Activated CD8-positive, alpha-beta T cell treated with anti-CD3 and anti-CD28 coated beads, Interleukin-2, amount 10 ng/mL, durations not matched to agents 7 days and 5 days (primary cell): Measurements from ENCODE around the gene KCTD16. TPM values are rescaled to one million over a fixed set of nuclear protein-coding genes. Genes with fewer than 3 reads are reported as not detected.

Experiments
- ATAC-seq: fragments of 150-1000 bp; cut with Tn5 transposase; one replicate; pipeline ENCODE4 v1.10.0; 2021; ENCODE audit warnings: moderate library complexity
- CTCF ChIA-PET: fragments of 350-600 bp; sonication (Branson Sonifier 250); formaldehyde crosslinking; loops from one replicate; lab custom pipeline; 2021; ENCODE audit warnings: antibody characterized with exemption; lab: Charles Lee
- POLR2A ChIA-PET: fragments of 350-600 bp; sonication (Branson Sonifier 250); formaldehyde crosslinking; loops from one replicate; lab custom pipeline; 2021; ENCODE audit warnings: antibody characterized with exemption; lab: Charles Lee
- DNase-seq: peaks from one replicate; pipeline ENCODE4 v3.0.0-alpha.2; 2020
- H3K27ac Mint-ChIP-seq: one replicate; pipeline ENCODE4 v1.8.0; 2021; ENCODE audit warnings: mild to moderate bottlenecking, mixed read lengths
- H3K27me3 Mint-ChIP-seq: one replicate; pipeline ENCODE4 v1.8.0; 2021; ENCODE audit warnings: low read depth, mixed read lengths
- H3K36me3 Mint-ChIP-seq: one replicate; pipeline ENCODE4 v1.8.0; 2021; ENCODE audit warnings: low read depth, mixed read lengths
- H3K4me1 Mint-ChIP-seq: one replicate; pipeline ENCODE4 v1.8.0; 2021; ENCODE audit warnings: low read depth, mixed read lengths
- H3K4me3 Mint-ChIP-seq: one replicate; pipeline ENCODE4 v1.8.0; 2021; ENCODE audit warnings: mild to moderate bottlenecking, mixed read lengths
- H3K9me3 Mint-ChIP-seq: one replicate; pipeline ENCODE4 v1.8.0; 2022; ENCODE audit warnings: mixed read lengths; ENCODE audit not compliant: insufficient read depth
- total RNA-seq, 2 experiments: library from RNA; stranded (reverse); gene quantifications; one replicate each; pipeline ENCODE4 v1.2.3, GENCODE V29; 2021

KCTD16 gene
- total RNA-seq, 2 experiments from 2014 or later = 0.08 TPM; not detected in 1

GRCh38 chr5:144531188-144531587 is 360.5 kb downstream of the KCTD16 start:
- no peaks in the 10 kb centered on the region for H3K36me3 Mint-ChIP-seq

More at GRCh38 chr5:144531188-144531587, 360.5 kb downstream of the KCTD16 start:
- POLR2A ChIA-PET = no interaction called here
- H3K4me1 Mint-ChIP-seq = no peaks in the 10 kb centered on the region
- peaks cover 3% of the 10 kb centered on the region for H3K9me3 Mint-ChIP-seq
- CTCF ChIA-PET = no interaction called here
- H3K27ac Mint-ChIP-seq = no peak overlapping the region
- DNase-seq (no peak), ATAC-seq (no peak)
- no peaks in the 10 kb centered on the region for H3K27me3 Mint-ChIP-seq
- no peak overlapping the region for H3K4me3 Mint-ChIP-seq

Other genes starting within 250 kb of the KCTD16 start
- gene YIPF5, start 214 bp upstream of the KCTD16 start, total RNA-seq = 10 to 100 TPM; 35.2 to 38.1 TPM